ELR (cell line): Measurements from ENCODE around the gene EIF4E2.

Experiments used
- DNase-seq: peaks from one replicate; pipeline ENCODE4 v3.0.0-alpha.2; 2015; ENCODE audit warnings: low read depth

Gene EIF4E2

GRCh38 chr2:232550354-232551249 lies at the start of gene EIF4E2, which contains the start of gene TIGD1:
EIF4E2 (plus strand) TSS chr2:232550689; CDS start chr2:232550725, 36 bp downstream.
TIGD1 (minus strand) TSS chr2:232550557; CDS start chr2:232549882, 675 bp downstream.
- peak; percentile 95 for DNase-seq

- no peak for DNase-seq
These were observed 49.1 kb upstream of the EIF4E2 start for GRCh38 chr2:232501331-232501771.

- DNase-seq, result no peak
These were observed 48.6 kb upstream of the EIF4E2 start for GRCh38 chr2:232501794-232502390.

GRCh38 chr2:232502511-232502910 lies 48.0 kb upstream of the EIF4E2 start:
- no peak for DNase-seq

GRCh38 chr2:232502911-232503808 lies 47.3 kb upstream of the EIF4E2 start:
- peak; percentile 25 for DNase-seq

- DNase-seq, result no peak
These were observed 46.6 kb upstream of the EIF4E2 start for GRCh38 chr2:232503809-232504323.

GRCh38 chr2:232504438-232504837 lies 46.1 kb upstream of the EIF4E2 start:
- no peak for DNase-seq

- DNase-seq, result no peak
These were observed 44.6 kb upstream of the EIF4E2 start for GRCh38 chr2:232505856-232506255.

- DNase-seq, result no peak
These were observed 43.8 kb upstream of the EIF4E2 start for GRCh38 chr2:232506709-232507108.

GRCh38 chr2:232508251-232508650 lies 42.2 kb upstream of the EIF4E2 start:
- no peak for DNase-seq

- no peak for DNase-seq
These were observed 39.1 kb upstream of the EIF4E2 start for GRCh38 chr2:232511336-232511890.

GRCh38 chr2:232512602-232513001 lies 37.9 kb upstream of the EIF4E2 start:
- DNase-seq, result no peak

- DNase-seq, result no peak
These were observed 37.1 kb upstream of the EIF4E2 start for GRCh38 chr2:232513353-232513752.

GRCh38 chr2:232515639-232516038 lies 34.9 kb upstream of the EIF4E2 start:
- no peak for DNase-seq

- DNase-seq, result no peak
These were observed 33.9 kb upstream of the EIF4E2 start for GRCh38 chr2:232516551-232516950.

GRCh38 chr2:232518844-232519243 lies 31.6 kb upstream of the EIF4E2 start:
- DNase-seq, result no peak

GRCh38 chr2:232519581-232520438 lies 30.7 kb upstream of the EIF4E2 start, which contains the start of gene PRSS56:
PRSS56 (plus strand) TSS chr2:232520388; CDS start chr2:232520599, 211 bp downstream.
- no peak for DNase-seq

- no peak for DNase-seq
These were observed 30.0 kb upstream of the EIF4E2 start for GRCh38 chr2:232520489-232520888.

- DNase-seq, result no peak
These were observed 29.4 kb upstream of the EIF4E2 start for GRCh38 chr2:232521098-232521497.

- DNase-seq, result peak; percentile 45
These were observed 28.4 kb upstream of the EIF4E2 start for GRCh38 chr2:232521959-232522622.
